Measurements from ENCODE around the gene TFPI. TPM values are rescaled to one million over a fixed set of nuclear protein-coding genes. Genes with fewer than 3 reads are reported as not detected.
"Not testable (repeated sequence)": the region's sequence is repeated elsewhere in the genome, so short reads cannot be mapped to it uniquely, and the experiment has no call there.

TFPI gene
- total RNA-seq, 1 donor from 2014 or later = 89.7 TPM

DNA sequence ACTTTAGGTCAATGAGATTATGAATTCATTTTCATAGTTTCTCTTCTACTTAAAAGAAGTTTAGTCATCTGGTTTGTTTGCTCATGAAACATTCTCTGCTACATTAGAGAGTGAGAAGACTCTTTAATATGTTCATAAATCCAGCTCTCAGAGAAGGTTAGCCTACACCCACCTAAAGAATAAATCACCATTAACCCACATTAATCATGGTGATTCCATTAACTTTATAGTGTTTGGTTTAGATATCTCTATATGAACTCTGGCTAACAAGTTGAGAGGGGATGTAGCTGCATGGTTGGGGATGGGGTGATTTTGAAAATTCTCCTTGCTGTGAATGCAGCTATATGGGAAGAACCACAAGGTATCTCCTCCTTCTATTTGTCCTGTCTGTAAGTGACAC lies 10.7 kb downstream of the TFPI start:
- Mint-ChIP-seq H3K27me3 (ENCODE audit: low read depth) (no peaks in the 10 kb centered on the region), H3K4me3 (no peak overlapping the region), H3K4me1 (peaks cover 64% of the 10 kb centered on the region), H3K36me3 (peaks cover 12% of the 10 kb centered on the region), H3K27ac (peak overlapping the region; percentile 93), H3K9me3 (no peaks in the 10 kb centered on the region)
- no peak for DNase-seq (ENCODE audit: low spot score in 2 of 2, unreplicated experiment in 2 of 2)
- TF ChIP-seq, protein P1, sequence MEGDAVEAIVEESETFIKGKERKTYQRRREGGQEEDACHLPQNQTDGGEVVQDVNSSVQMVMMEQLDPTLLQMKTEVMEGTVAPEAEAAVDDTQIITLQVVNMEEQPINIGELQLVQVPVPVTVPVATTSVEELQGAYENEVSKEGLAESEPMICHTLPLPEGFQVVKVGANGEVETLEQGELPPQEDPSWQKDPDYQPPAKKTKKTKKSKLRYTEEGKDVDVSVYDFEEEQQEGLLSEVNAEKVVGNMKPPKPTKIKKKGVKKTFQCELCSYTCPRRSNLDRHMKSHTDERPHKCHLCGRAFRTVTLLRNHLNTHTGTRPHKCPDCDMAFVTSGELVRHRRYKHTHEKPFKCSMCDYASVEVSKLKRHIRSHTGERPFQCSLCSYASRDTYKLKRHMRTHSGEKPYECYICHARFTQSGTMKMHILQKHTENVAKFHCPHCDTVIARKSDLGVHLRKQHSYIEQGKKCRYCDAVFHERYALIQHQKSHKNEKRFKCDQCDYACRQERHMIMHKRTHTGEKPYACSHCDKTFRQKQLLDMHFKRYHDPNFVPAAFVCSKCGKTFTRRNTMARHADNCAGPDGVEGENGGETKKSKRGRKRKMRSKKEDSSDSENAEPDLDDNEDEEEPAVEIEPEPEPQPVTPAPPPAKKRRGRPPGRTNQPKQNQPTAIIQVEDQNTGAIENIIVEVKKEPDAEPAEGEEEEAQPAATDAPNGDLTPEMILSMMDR (IDR thresholded peaks at IDR 0.05; ENCODE audit: unreplicated experiment) = no peak

DNA sequence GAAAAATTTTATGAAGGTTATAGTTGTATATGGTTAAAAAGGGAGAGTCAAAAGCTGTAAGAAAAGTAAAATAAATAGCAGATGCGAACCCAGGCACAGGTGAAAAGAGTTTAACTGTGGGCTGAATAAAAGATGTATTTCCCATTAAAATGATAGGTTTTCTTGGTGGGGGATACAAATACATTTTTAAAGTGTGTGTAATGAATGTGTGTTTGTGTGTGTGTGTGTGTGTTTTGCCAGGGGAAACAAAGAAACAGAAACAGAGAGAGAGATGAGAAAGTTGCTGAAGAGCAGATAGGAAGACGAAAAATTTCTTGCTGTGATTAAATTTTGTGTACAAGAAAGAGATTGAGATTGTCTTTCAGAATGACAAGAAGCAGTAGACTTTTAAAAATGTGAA lies 12.1 kb downstream of the TFPI start:
- Mint-ChIP-seq H3K4me3 (no peak overlapping the region), H3K27me3 (ENCODE audit: low read depth) (no peaks in the 10 kb centered on the region)

DNA sequence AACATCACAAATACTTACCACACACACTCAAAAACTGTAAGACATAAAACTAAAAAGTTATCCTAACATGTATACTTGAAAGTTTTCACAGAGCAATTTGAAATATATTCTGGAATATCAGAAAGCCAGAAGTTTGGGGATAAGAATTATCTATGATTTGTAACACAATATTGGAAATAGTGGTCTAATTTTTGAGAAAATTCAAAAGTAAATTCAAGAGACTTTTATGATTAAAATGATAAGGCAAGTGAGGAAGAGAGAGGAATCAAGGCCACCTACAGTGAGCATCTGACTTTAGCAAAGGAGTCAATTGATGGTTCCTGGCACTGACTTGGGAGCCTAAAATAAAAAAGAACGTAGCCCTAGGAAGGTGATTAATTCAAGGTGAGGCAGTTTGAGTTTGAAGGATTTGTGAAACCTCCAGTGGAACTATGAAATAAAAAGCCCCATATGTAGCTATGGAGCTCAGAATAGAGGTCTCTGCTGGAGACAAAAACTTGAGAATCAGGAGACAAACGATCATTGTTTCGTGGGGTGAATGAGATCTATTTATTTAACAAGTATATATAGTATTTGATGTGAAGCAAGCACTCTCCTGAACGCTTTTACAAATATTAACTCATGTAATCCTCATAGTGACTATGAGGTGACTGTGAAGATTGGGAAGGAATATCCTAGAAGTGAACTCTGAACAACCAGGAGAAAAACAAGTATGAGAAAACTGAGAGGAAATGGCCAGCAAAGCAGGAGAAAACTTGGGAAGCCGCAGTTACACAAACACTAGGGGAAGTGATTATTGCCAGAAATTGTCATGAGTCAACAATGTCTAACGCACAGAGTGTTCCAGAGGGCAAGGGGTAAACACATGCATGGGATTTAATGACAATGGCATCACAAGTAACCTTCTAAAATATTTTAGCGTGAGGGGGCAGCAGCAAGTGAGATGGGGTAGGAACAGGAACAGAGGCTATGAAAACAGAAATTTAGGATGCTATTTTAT lies 12.8 kb downstream of the TFPI start:
- TF ChIP-seq, protein P1 (IDR thresholded peaks at IDR 0.05; ENCODE audit: unreplicated experiment) = no peak
- DNase-seq (ENCODE audit: low spot score in 2 of 2, unreplicated experiment in 2 of 2) = no peak
- Mint-ChIP-seq H3K4me3 (no peak overlapping the region), H3K27ac (peak overlapping the region; percentile 68), H3K27me3 (ENCODE audit: low read depth) (no peaks in the 10 kb centered on the region), H3K4me1 (peaks cover 47% of the 10 kb centered on the region), H3K36me3 (peaks cover 27% of the 10 kb centered on the region), H3K9me3 (peaks cover 15% of the 10 kb centered on the region)

More for the DNA sequence above, 12.1 kb downstream of the TFPI start:
- Mint-ChIP-seq H3K36me3 (peaks cover 19% of the 10 kb centered on the region), H3K27ac (peak overlapping the region; percentile 68), H3K4me1 (peaks cover 54% of the 10 kb centered on the region), H3K9me3 (peaks cover 8% of the 10 kb centered on the region)
- DNase-seq (ENCODE audit: low spot score in 2 of 2, unreplicated experiment in 2 of 2) = no peak
- TF ChIP-seq, protein P1 (IDR thresholded peaks at IDR 0.05; ENCODE audit: unreplicated experiment) = no peak

DNA sequence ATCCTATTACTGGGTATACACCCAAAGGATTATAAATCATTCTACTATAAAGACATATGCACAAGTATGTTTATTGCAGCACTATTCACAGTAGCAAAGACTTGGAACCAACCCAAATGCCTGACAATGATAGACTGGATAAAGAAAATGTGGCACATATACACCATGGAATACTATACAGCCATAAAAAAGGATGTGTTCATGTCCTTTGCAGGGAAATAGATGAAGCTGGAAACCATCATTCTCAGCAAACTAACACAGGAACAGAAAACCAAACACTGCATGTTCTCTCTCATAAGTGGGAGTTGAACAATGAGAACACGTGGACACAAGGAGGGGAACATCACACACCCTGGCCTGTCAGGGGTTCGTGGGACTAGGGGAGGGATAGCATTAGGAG lies 16.0 kb downstream of the TFPI start:
- H3K27ac Mint-ChIP-seq; H3K4me3 Mint-ChIP-seq; DNase-seq (ENCODE audit: low spot score in 2 of 2, unreplicated experiment in 2 of 2); H3K27me3 Mint-ChIP-seq (ENCODE audit: low read depth): not testable (repeated sequence)
- peaks cover 47% of the 10 kb centered on the region for H3K9me3 Mint-ChIP-seq
- H3K4me1 Mint-ChIP-seq = peaks cover 23% of the 10 kb centered on the region
- H3K36me3 Mint-ChIP-seq = peaks cover 56% of the 10 kb centered on the region

DNA sequence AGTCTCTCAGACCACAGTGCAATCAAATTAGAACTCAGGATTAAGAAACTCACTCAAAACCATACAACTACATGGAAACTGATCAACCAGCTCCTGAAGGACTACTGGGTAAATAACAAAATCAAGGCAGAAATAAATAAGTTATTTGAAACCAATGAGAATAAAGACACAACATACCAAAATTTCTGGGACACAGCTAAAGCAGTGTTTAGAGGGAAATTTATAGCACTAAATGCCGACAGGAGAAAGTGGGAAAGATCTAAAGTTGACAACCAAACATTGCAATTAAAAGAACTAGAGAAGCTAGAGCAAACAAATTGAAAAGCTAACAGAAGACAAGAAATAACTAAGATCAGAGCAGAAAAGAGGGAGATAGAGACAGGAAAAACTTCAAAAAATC lies 18.9 kb downstream of the TFPI start:
- Mint-ChIP-seq H3K9me3 (peaks cover 47% of the 10 kb centered on the region), H3K36me3 (peaks cover 62% of the 10 kb centered on the region)
- H3K4me1 Mint-ChIP-seq; H3K27ac Mint-ChIP-seq; H3K4me3 Mint-ChIP-seq; H3K27me3 Mint-ChIP-seq (ENCODE audit: low read depth); DNase-seq (ENCODE audit: low spot score in 2 of 2, unreplicated experiment in 2 of 2): not testable (repeated sequence)

DNA sequence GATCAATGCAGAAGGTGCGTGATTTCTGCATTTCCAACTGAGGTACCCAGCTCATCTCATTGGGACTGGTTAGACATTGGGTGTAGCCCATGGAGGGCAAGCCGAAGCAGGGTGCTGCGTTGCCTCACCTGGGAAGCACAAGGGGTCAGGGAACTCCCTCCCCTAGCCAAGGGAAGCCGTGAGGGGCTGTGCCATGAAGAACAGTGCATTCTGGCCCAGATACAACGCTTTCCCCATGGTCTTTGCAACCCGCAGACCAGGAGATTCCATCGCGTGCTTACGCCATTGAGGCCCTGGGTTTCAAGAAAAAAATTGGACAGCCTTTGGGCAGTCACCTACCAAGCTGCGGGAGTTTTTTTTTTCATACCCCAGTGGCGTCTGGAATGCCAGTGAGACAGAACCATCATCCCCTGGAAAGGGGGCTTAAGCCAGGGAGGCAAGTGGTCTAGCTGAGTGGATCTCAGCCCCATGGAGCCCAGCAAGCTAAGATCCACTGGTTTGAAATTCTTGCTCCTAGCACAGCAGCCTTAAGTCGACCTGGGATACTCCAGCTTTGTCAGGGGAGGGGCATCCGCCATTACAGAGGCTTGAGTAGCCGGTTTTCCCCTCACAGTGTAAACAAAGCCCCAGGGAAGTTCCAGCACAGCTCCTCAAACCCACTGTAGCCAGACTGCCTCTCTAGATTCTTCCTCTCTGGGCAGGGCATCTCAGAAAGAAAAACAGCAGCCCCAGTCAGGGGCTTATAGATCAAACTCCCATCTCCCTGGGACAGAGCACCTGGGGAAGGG lies 21.7 kb downstream of the TFPI start:
- no peak for DNase-seq (ENCODE audit: low spot score in 2 of 2, unreplicated experiment in 2 of 2)
- Mint-ChIP-seq H3K36me3 (peaks cover 53% of the 10 kb centered on the region), H3K27me3 (ENCODE audit: low read depth) (no peaks in the 10 kb centered on the region), H3K4me1 (peaks cover 8% of the 10 kb centered on the region), H3K9me3 (peaks cover 42% of the 10 kb centered on the region), H3K4me3 (no peak overlapping the region), H3K27ac (no peak overlapping the region)
- TF ChIP-seq, protein P1 (IDR thresholded peaks at IDR 0.05; ENCODE audit: unreplicated experiment) = no peak
